Left ventricle myocardium inferior (tissue), 1 donor: ENCODE results near the gene EIF4EBP2. TPM values are rescaled to one million over a fixed set of nuclear protein-coding genes. Genes with fewer than 3 reads are reported as not detected.

Experiments used
- DNase-seq: peaks from one replicate; pipeline ENCODE4 v3.0.0-alpha.2; 2020
- H3K27ac ChIP-seq: fragments of 200-600 bp; replicated peaks from 2 replicates; pipeline ENCODE4 v1.8.0; 2021
- H3K27me3 ChIP-seq: fragments of 200-600 bp; 2 replicates; pipeline ENCODE4 v1.8.0; 2021; ENCODE audit warnings: low read depth
- H3K36me3 ChIP-seq: fragments of 200-600 bp; 2 replicates; pipeline ENCODE4 v1.8.0; 2021
- H3K4me1 ChIP-seq: fragments of 200-600 bp; 2 replicates; pipeline ENCODE4 v1.8.0; 2021
- H3K4me3 ChIP-seq: fragments of 200-600 bp; 2 replicates; pipeline ENCODE4 v1.8.0; 2021; ENCODE audit warnings: mild to moderate bottlenecking, moderate library complexity
- H3K9me3 ChIP-seq: fragments of 200-600 bp; replicated peaks from 2 replicates; pipeline ENCODE4 v1.8.0; 2021
- intact Hi-C: fragments of 100-400 bp; cut with micrococcal nuclease; formaldehyde crosslinking; loops from one replicate; pipeline ENCODE4 v1.11.0; 2022
- total RNA-seq: library from RNA; stranded (reverse); fragmentation: NEBNext Ultra II Directional; extraction: Animal tissue kit (Norgen Biotek cat#: 25700); gene quantifications from one replicate; pipeline ENCODE4 v1.2.1, GENCODE V29; 2021
- TF ChIP-seq, protein P1 (sequence below): fragments of 200-600 bp; IDR thresholded peaks from 2 replicates; pipeline ENCODE4 v1.8.0; 2021; ENCODE audit warnings: antibody characterized with exemption, mild to moderate bottlenecking, borderline replicate concordance
- donor health status: DM: no; HTN: yes; CAD: no; lungs with severe emphysema.

The EIF4EBP2 gene
- total RNA-seq, 1 donor from 2014 or later: 75.1 TPM

DNA sequence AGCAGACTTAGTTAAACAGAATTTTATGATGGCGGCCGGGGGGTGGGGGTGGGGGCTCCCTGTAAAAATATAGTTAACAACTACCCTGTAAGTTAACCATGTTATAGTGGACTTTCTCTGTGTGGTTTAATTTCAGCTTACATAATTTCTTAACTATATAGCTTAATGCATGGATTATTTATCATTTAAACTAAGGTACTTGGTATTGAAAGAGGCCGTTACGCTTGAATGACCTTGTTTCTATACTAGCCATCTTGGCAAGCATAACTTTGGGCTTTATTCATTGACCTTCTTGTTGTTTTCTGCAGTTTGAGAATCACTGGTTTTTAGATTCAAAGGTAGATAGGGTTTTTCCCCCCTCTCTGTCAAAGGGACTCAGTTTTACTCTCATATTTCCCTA lies 8.4 kb downstream of the EIF4EBP2 start:
- Histone ChIP-seq H3K27ac (no peak overlapping the region), H3K4me3 (no peak overlapping the region), H3K4me1 (peaks cover 70% of the 10 kb centered on the region), H3K36me3 (peaks cover 8% of the 10 kb centered on the region), H3K9me3 (no peaks in the 10 kb centered on the region), H3K27me3 (no peaks in the 10 kb centered on the region)
- TF ChIP-seq, protein P1, sequence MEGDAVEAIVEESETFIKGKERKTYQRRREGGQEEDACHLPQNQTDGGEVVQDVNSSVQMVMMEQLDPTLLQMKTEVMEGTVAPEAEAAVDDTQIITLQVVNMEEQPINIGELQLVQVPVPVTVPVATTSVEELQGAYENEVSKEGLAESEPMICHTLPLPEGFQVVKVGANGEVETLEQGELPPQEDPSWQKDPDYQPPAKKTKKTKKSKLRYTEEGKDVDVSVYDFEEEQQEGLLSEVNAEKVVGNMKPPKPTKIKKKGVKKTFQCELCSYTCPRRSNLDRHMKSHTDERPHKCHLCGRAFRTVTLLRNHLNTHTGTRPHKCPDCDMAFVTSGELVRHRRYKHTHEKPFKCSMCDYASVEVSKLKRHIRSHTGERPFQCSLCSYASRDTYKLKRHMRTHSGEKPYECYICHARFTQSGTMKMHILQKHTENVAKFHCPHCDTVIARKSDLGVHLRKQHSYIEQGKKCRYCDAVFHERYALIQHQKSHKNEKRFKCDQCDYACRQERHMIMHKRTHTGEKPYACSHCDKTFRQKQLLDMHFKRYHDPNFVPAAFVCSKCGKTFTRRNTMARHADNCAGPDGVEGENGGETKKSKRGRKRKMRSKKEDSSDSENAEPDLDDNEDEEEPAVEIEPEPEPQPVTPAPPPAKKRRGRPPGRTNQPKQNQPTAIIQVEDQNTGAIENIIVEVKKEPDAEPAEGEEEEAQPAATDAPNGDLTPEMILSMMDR: no peak
- intact Hi-C loops: no loop called here
- DNase-seq: no peak

DNA sequence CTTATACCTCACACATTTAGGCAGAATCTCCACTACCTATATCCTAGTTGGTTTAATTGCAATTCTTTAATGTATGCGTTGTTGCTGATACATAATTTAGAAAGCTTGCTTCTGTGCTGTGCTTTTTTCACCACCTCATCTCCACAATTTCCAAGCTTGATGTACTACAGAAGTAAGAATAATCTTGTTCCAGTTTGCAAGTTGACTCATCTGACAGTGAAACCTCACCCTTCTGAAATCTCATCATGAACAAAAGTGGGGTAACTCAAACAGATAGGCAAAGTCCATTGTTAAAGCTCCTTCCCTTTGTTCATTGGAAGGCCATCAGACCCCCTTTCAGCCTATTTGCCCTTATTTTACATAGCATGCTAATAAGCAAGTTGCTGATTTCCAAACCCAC lies 13.6 kb downstream of the EIF4EBP2 start:
- Histone ChIP-seq H3K9me3 (no peaks in the 10 kb centered on the region), H3K4me1 (peaks cover 42% of the 10 kb centered on the region), H3K4me3 (no peak overlapping the region), H3K27me3 (no peaks in the 10 kb centered on the region), H3K36me3 (peaks cover 29% of the 10 kb centered on the region), H3K27ac (no peak overlapping the region)
- TF ChIP-seq, protein P1: no peak
- DNase-seq: no peak
- intact Hi-C loops: no loop called here

DNA sequence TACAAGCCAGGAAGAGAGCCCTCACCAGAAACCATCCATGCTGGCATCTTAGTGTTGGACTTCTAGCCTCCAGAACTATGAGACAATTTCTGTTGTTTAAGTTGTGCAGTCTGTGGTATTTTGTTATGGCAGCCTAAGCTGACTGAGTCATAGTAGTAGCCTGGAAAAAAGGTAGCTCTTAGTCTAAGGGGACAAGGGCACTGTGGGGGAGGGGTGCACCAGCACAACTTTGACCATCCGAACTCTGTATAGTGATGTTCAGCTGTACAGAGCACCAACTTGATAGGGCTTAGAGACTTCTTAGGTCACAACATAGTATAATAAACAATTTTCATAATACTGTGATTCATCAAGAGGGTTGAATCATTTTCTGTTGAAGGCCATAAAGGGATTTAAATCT lies 14.3 kb downstream of the EIF4EBP2 start:
- no peak for DNase-seq
- H3K27ac ChIP-seq: no peak overlapping the region
- peaks cover 42% of the 10 kb centered on the region for H3K4me1 ChIP-seq
- intact Hi-C loops: no loop called here
- TF ChIP-seq, protein P1: no peak
- no peak overlapping the region for H3K4me3 ChIP-seq
- H3K36me3 ChIP-seq: peaks cover 36% of the 10 kb centered on the region
- H3K9me3 ChIP-seq: no peaks in the 10 kb centered on the region
- no peaks in the 10 kb centered on the region for H3K27me3 ChIP-seq

DNA sequence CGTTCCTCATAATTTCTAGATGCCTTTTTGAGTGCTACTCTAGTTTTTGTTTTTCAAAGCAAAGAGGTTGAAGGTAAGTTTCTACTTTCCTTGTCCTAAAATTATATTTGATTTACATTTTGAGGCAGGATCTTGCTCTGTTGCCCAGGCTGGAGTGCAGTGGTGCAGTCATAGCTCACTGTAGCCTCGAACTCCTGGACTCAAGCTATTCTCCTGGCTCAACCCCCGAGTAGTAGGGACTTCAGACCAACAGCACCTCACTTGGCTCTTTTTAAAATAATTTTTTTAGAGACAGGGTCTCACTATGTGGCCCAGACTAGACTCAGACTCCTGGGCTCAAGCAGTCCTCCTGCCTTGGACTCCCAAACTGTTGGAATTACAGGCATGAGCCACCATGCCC lies 14.8 kb downstream of the EIF4EBP2 start:
- intact Hi-C loops: no loop called here
- Histone ChIP-seq H3K9me3 (no peaks in the 10 kb centered on the region), H3K36me3 (peaks cover 40% of the 10 kb centered on the region), H3K4me1 (peaks cover 46% of the 10 kb centered on the region), H3K4me3 (no peak overlapping the region), H3K27me3 (no peaks in the 10 kb centered on the region), H3K27ac (no peak overlapping the region)
- DNase-seq: no peak
- TF ChIP-seq, protein P1: no peak

DNA sequence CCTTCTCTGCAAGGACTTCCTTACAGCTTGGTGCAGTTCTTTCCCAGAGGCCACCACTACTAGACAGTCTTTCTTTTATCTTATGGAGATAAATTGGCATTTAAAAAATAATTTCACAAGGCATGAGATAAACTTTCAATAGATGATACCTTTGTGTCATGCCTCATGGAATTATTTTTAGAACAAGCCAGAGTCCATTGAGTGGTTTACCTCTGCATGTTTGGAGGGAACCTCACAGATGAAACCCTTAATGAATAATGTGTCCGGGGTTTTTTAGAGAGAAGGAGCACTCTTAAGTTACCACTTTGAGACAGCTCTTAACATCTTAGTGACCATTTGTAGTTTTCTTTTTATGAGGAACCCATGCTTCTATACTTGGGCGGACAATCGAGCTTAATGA lies 20.4 kb downstream of the EIF4EBP2 start:
- H3K9me3 ChIP-seq: no peaks in the 10 kb centered on the region
- no peak for DNase-seq
- H3K27ac ChIP-seq: no peak overlapping the region
- H3K36me3 ChIP-seq: peaks cover 95% of the 10 kb centered on the region
- intact Hi-C loops: no loop called here
- no peaks in the 10 kb centered on the region for H3K27me3 ChIP-seq
- TF ChIP-seq, protein P1: no peak
- peaks cover 51% of the 10 kb centered on the region for H3K4me1 ChIP-seq
- no peak overlapping the region for H3K4me3 ChIP-seq

DNA sequence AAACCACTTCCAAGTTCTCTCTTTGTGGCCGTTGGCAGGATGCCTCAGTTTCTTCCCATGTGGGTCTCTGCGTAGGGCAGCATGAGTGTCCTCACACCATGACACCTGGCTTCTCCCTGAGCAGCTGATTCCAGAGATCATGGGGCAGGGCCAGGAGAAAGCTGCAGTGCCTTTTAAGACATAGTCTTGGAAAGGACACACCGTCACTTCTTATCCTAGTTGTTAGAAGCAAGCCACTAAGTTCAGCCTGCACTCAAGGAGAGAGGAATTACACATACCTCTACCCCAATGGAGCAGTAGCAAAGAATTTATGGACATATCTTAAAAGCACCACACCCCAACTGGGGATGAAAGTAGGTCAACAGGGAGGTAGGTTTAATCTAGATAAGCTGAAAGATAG lies 21.2 kb downstream of the EIF4EBP2 start:
- H3K4me3 ChIP-seq: no peak overlapping the region
- H3K27ac ChIP-seq: no peak overlapping the region
- no peak for DNase-seq
- H3K9me3 ChIP-seq: no peaks in the 10 kb centered on the region
- intact Hi-C loops: no loop called here
- peaks cover 92% of the 10 kb centered on the region for H3K36me3 ChIP-seq
- no peaks in the 10 kb centered on the region for H3K27me3 ChIP-seq
- H3K4me1 ChIP-seq: peaks cover 58% of the 10 kb centered on the region
- TF ChIP-seq, protein P1: no peak
